ENCODE data around the gene TOB1. TPM values are rescaled to one million over a fixed set of nuclear protein-coding genes. Genes with fewer than 3 reads are reported as not detected.

TOB1 gene
- total and polyA plus RNA-seq, 9 of the 15 experiments (the other 6 are each of a cell fraction or from before 2014, with no cell fraction given) = 4.8 to 63.7 (median 13.2) TPM

GRCh38 chr17:50900383-50900892 is 34.3 kb upstream of the TOB1 start:
- FAIRE-seq (no peak), DNase-seq (ENCODE audit: extremely low read depth in 1 of 4, low spot score in 3 of 4) (no peak), ATAC-seq (no peak)
- H3K4me2 ChIP-seq (ENCODE audit: insufficient read depth, low read length) = no peak overlapping the region
- H3K27me3 ChIP-seq (ENCODE audit: control insufficient read depth in 2 of 2, insufficient read depth in 2 of 2, low read length in 2 of 2) = no peaks in the 10 kb centered on the region
- H3K79me2 ChIP-seq (ENCODE audit: control insufficient read depth, insufficient read depth, low read length) = no peaks in the 10 kb centered on the region
- no peaks in the 10 kb centered on the region for H3K36me3 ChIP-seq (ENCODE audit: control insufficient read depth, insufficient read depth, low read length)
- CTCF ChIA-PET (ENCODE audit: low intra/inter-chr PET ratio) = no interaction called here
- BruUV-seq (replicated peaks) = no TSS peak
- no peak overlapping the region for H3K27ac ChIP-seq (ENCODE audit: extremely low read depth, low read depth, low read length)
- no peak overlapping the region for H3K9ac ChIP-seq (ENCODE audit: insufficient read depth in 1 of 2, low read depth in 2 of 2, low read length in 2 of 2)
- no peak for TF ChIP-seq CCNT2 (IDR thresholded peaks at IDR 0.05; ENCODE audit: borderline replicate concordance, extremely low read depth, insufficient read length, low read depth, low read length)
- no peak for TF ChIP-seq RAD51 (IDR thresholded peaks at IDR 0.05; ENCODE audit: borderline replicate concordance, low read depth)
- no peak for TF ChIP-seq NFRKB (IDR thresholded peaks at IDR 0.05; ENCODE audit: low read depth)
- no peak for TF ChIP-seq CBX8 (IDR thresholded peaks at IDR 0.05; ENCODE audit: borderline replicate concordance, extremely low read depth, low read depth, low read length, poor library complexity, severe bottlenecking)
- POLR2A ChIA-PET = interaction anchor here (1.3 to 1.5 kb wide), 2 partner anchors 8 to 16 kb away, joined by 4 to 6 read pairs; no protein-coding TSS in a partner anchor
- no peaks in the 10 kb centered on the region for H4K20me1 ChIP-seq (replicated peaks; ENCODE audit: control insufficient read depth, insufficient read depth, low read length)
- no peaks in the 10 kb centered on the region for H3K9me3 ChIP-seq (replicated peaks; ENCODE audit: control insufficient read depth, insufficient read depth, low read depth, low read length)
- 0 out of 2 replicates have a peak overlapping the region, but pooled peaks have one; percentile 26 for H2AFZ ChIP-seq (ENCODE audit: low read depth, low read length)
- H3K9me1 ChIP-seq (ENCODE audit: control insufficient read depth, insufficient read depth, low read length) = no peaks in the 10 kb centered on the region
- no peak overlapping the region for H3K4me3 ChIP-seq
- H3K4me1 ChIP-seq (replicated peaks in 1 of 2; ENCODE audit: control insufficient read depth in 2 of 2, insufficient read depth in 2 of 2, low read length in 2 of 2) = peaks cover 12 to 15% of the 10 kb centered on the region in 2 experiments; a peak in 4 of 5 replicates
- in situ Hi-C loops (cut with MboI) = no loop called here
- intact Hi-C loops (cut with micrococcal nuclease) = no loop called here
- WGBS (ENCODE audit: insufficient coverage, low coverage, missing lambda C conversion rate) = 56% methylated on average over 3 of the region's 7 CpGs

Measured in K562 (cell line).